Measurements from ENCODE around the gene UGGT2.
"Not testable (repeated sequence)": the region's sequence is repeated elsewhere in the genome, so short reads cannot be mapped to it uniquely, and the experiment has no call there.

The UGGT2 gene

GRCh38 chr13:95968906-95969305, 84.3 kb downstream of the UGGT2 start:
- no peak for DNase-seq (ENCODE audit: low read depth, low spot score)

GRCh38 chr13:95957331-95957730, 95.9 kb downstream of the UGGT2 start:
- DNase-seq (ENCODE audit: low read depth, low spot score) = no peak

GRCh38 chr13:95956589-95957148, 96.5 kb downstream of the UGGT2 start:
- no peak for DNase-seq (ENCODE audit: low read depth, low spot score)

- DNase-seq (ENCODE audit: low read depth, low spot score) = no peak
Observed at GRCh38 chr13:95955719-95956118, 97.5 kb downstream of the UGGT2 start.

- no peak for DNase-seq (ENCODE audit: low read depth, low spot score)
Observed at GRCh38 chr13:95955255-95955654, 97.9 kb downstream of the UGGT2 start.

- DNase-seq (ENCODE audit: low read depth, low spot score) = peak; percentile 69
Observed at GRCh38 chr13:95954266-95954665, 98.9 kb downstream of the UGGT2 start.

- no peak for DNase-seq (ENCODE audit: low read depth, low spot score)
Observed at GRCh38 chr13:95950103-95950502, 103.1 kb downstream of the UGGT2 start.

GRCh38 chr13:95948656-95949055, 104.5 kb downstream of the UGGT2 start:
- no peak for DNase-seq (ENCODE audit: low read depth, low spot score)

GRCh38 chr13:95937714-95938320, 115.4 kb downstream of the UGGT2 start:
- DNase-seq (ENCODE audit: low read depth, low spot score) = no peak

- DNase-seq (ENCODE audit: low read depth, low spot score) = no peak
Observed at GRCh38 chr13:95931300-95932025, 121.7 kb downstream of the UGGT2 start.

GRCh38 chr13:95929430-95929829, 123.8 kb downstream of the UGGT2 start:
- no peak for DNase-seq (ENCODE audit: low read depth, low spot score)

- not testable (repeated sequence) for DNase-seq (ENCODE audit: low read depth, low spot score)
Observed at GRCh38 chr13:95928367-95928906, 124.8 kb downstream of the UGGT2 start.

GRCh38 chr13:95926231-95926630, 127.0 kb downstream of the UGGT2 start:
- DNase-seq (ENCODE audit: low read depth, low spot score) = no peak

- peak; percentile 15 for DNase-seq (ENCODE audit: low read depth, low spot score)
Observed at GRCh38 chr13:95924389-95924994, 128.7 kb downstream of the UGGT2 start.

- DNase-seq (ENCODE audit: low read depth, low spot score) = no peak
Observed at GRCh38 chr13:95921485-95921884, 131.7 kb downstream of the UGGT2 start.

GRCh38 chr13:95920485-95920884, 132.7 kb downstream of the UGGT2 start:
- no peak for DNase-seq (ENCODE audit: low read depth, low spot score)

- no peak for DNase-seq (ENCODE audit: low read depth, low spot score)
Observed at GRCh38 chr13:95918860-95919259, 134.3 kb downstream of the UGGT2 start.

- DNase-seq (ENCODE audit: low read depth, low spot score) = no peak
Observed at GRCh38 chr13:95914991-95915501, 138.2 kb downstream of the UGGT2 start.

- DNase-seq (ENCODE audit: low read depth, low spot score) = peak; percentile 26
Observed at GRCh38 chr13:95906999-95907398, 146.2 kb downstream of the UGGT2 start.

GRCh38 chr13:95903569-95903968, 149.6 kb downstream of the UGGT2 start:
- DNase-seq (ENCODE audit: low read depth, low spot score) = no peak

GRCh38 chr13:95902741-95903140, 150.5 kb downstream of the UGGT2 start:
- DNase-seq (ENCODE audit: low read depth, low spot score) = no peak

- no peak for DNase-seq (ENCODE audit: low read depth, low spot score)
Observed at GRCh38 chr13:95898256-95898655, 154.9 kb downstream of the UGGT2 start.

Data from ELF-1 (cell line).